K562 (cell line): ENCODE results near the gene SORT1. TPM values are rescaled to one million over a fixed set of nuclear protein-coding genes. Genes with fewer than 3 reads are reported as not detected.
A peak's percentile ranks its signal among the peaks of the same experiment; 100 is the strongest.

Source experiments
- BCLAF1 ChIP-seq, 2 experiments: fragments of 450-650 bp in 1 of 2; IDR thresholded peaks; 2 replicates each; pipeline ENCODE4 v1.6.1; 2011 to 2017; ENCODE audit warnings: low read depth in 2 of 2, antibody characterized with exemption in 1 of 2, borderline replicate concordance in 1 of 2, low read length in 1 of 2, mild to moderate bottlenecking in 1 of 2, mixed read lengths in 1 of 2; ENCODE audit not compliant: control insufficient read depth in 1 of 2
- FOS ChIP-seq: IDR thresholded peaks from 3 replicates; pipeline ENCODE4 v1.6.1; 2011; ENCODE audit not compliant: insufficient read length; ENCODE audit errors: extremely low read depth
- HBP1 ChIP-seq: fragments of 450-650 bp; formaldehyde crosslinking; IDR thresholded peaks from 2 replicates; pipeline ENCODE4 v1.4.0; 2022; ENCODE audit warnings: missing genetic modification characterization
- HNRNPK ChIP-seq: fragments of 200-400 bp; formaldehyde crosslinking; IDR thresholded peaks from one replicate; pipeline ENCODE4 v1.6.1; 2018; ENCODE audit warnings: mild to moderate bottlenecking, low read depth, low read length; ENCODE audit not compliant: poor library complexity, severe bottlenecking
- MTF1 ChIP-seq: fragments of 250-450 bp; sonication (Bioruptor Pico); IDR thresholded peaks from 2 replicates; pipeline ENCODE4 v1.9.0; 2021; ENCODE audit warnings: moderate library complexity, mild to moderate bottlenecking, inconsistent platforms, borderline replicate concordance
- SMARCA4 ChIP-seq: fragments of 450-650 bp; IDR thresholded peaks from 2 replicates; pipeline ENCODE4 v1.6.1; 2016
- SNAPC5 ChIP-seq: fragments of 250-450 bp; sonication (Bioruptor Pico); IDR thresholded peaks from 2 replicates; pipeline ENCODE4 v1.8.0; 2021; ENCODE audit warnings: moderate library complexity, mild to moderate bottlenecking, inconsistent platforms
- STAG1 ChIP-seq: sonication (generic); formaldehyde crosslinking; IDR thresholded peaks from 2 replicates; pipeline ENCODE4 v1.5.0; 2020; ENCODE audit warnings: missing genetic modification reagents, borderline replicate concordance
- TGIF2 ChIP-seq: sonication (generic); formaldehyde crosslinking; IDR thresholded peaks from 2 replicates; pipeline ENCODE4 v1.8.1; 2022; ENCODE audit warnings: mild to moderate bottlenecking, missing genetic modification reagents, moderate library complexity
- ZNF318 ChIP-seq, 2 experiments: fragments of 450-650 bp; IDR thresholded peaks; 2 replicates each; pipeline ENCODE4 v1.6.1; 2016; ENCODE audit warnings: mild to moderate bottlenecking in 2 of 2, borderline replicate concordance in 1 of 2, low read depth in 1 of 2, moderate library complexity in 1 of 2
- ZNF449 ChIP-seq: fragments of 250-450 bp; sonication (Bioruptor Pico); IDR thresholded peaks from 2 replicates; pipeline ENCODE4 v1.8.0; 2022; ENCODE audit warnings: moderate library complexity, mild to moderate bottlenecking, inconsistent platforms
- polyA plus RNA-seq, 8 experiments: library from polyadenylated mRNA; depleted of rRNA in 4 of 8; stranded (reverse) in 5 of 8; unstranded in 3 of 8; fragments of >200 nt; fragmentation: Nextera tagmentation in 2 of 8; fragmentation: Illumina TruSeq in 1 of 8; extraction: Ambion mirVana in 2 of 8; extraction: Trizol in 1 of 8; gene quantifications; 2 replicates each; pipeline versions ENCODE4 v1.2.1 to v1.2.3, GENCODE V29; 2011 to 2014; ENCODE audit warnings: inconsistent platforms in 1 of 8, missing spikeins in 1 of 8
- total RNA-seq, 7 experiments: library from RNA; depleted of rRNA in 6 of 7; stranded (reverse); fragments of >200 nt in 6 of 7; fragmentation: Illumina TruSeq in 2 of 7; extraction: Trizol in 2 of 7; gene quantifications; 2 replicates each; pipeline versions ENCODE4 v1.2.1 to v1.2.3, GENCODE V29; 2011 to 2021; ENCODE audit warnings: low replicate concordance in 1 of 7

The SORT1 gene
- total and polyA plus RNA-seq, 9 of the 15 experiments (the other 6 are each of a cell fraction or from before 2014, with no cell fraction given), result 27.4 to 112 (median 65.0) TPM

- TF ChIP-seq ZNF318 (IDR thresholded peaks at IDR 0.05; ENCODE audit: borderline replicate concordance in 1 of 2, low read depth in 1 of 2) (no peak), ZNF449 (CRISPR knock-in tag) (0 out of 2 replicates have a peak, but pooled peaks have one; percentile 50), FOS (no peak), STAG1 (CRISPR knock-in tag) (no peak), TGIF2 (no peak), SMARCA4 (peak; percentile 74), HBP1 (CRISPR knock-in tag) (no peak), MTF1 (no peak), BCLAF1 (IDR thresholded peaks at IDR 0.05; ENCODE audit: borderline replicate concordance in 1 of 2, control insufficient read depth in 1 of 2, low read depth in 2 of 2, low read length in 1 of 2) (no peak), HNRNPK (no peak), SNAPC5 (CRISPR knock-in tag) (no peak)
Observed at GRCh38 chr1:109388884-109389637, 8.7 kb downstream of the SORT1 start (continued).
